Trophoblast cell (in vitro differentiated cells and primary cell): ENCODE results near the gene TBC1D22A.
A peak's percentile ranks its signal among the peaks of the same experiment; 100 is the strongest.
"Not testable (repeated sequence)": the region's sequence is repeated elsewhere in the genome, so short reads cannot be mapped to it uniquely, and the experiment has no call there.

ENCODE experiments used
- DNase-seq, 2 donors: peaks; one replicate each; pipeline ENCODE4 v3.0.0-alpha.2; 2016
- H2AFZ ChIP-seq: 2 replicates; pipeline ENCODE4 v1.6.1; 2013; ENCODE audit warnings: low read length, moderate library complexity, mild to moderate bottlenecking; ENCODE audit not compliant: insufficient read depth, poor library complexity
- H2AK5ac ChIP-seq: 2 replicates; pipeline ENCODE4 v1.6.1; 2013; ENCODE audit warnings: mild to moderate bottlenecking, low read length
- H2BK120ac ChIP-seq: 2 replicates; pipeline ENCODE4 v1.6.1; 2013; ENCODE audit warnings: low read length, mild to moderate bottlenecking, moderate library complexity; ENCODE audit not compliant: insufficient read depth, poor library complexity
- H2BK12ac ChIP-seq: 2 replicates; pipeline ENCODE4 v1.6.1; 2013; ENCODE audit warnings: mild to moderate bottlenecking, low read length, moderate library complexity
- H2BK5ac ChIP-seq: 2 replicates; pipeline ENCODE4 v1.6.1; 2013; ENCODE audit warnings: low read length, low read depth, moderate library complexity, mild to moderate bottlenecking; ENCODE audit not compliant: poor library complexity
- H3K14ac ChIP-seq: 2 replicates; pipeline ENCODE4 v1.6.1; 2013; ENCODE audit warnings: mild to moderate bottlenecking, low read length
- H3K18ac ChIP-seq: 2 replicates; pipeline ENCODE4 v1.6.1; 2013; ENCODE audit warnings: mild to moderate bottlenecking, low read length
- H3K23ac ChIP-seq: 2 replicates; pipeline ENCODE4 v1.6.1; 2013; ENCODE audit warnings: low read length
- H3K27ac ChIP-seq: 2 replicates; pipeline ENCODE4 v1.5.1; 2013; ENCODE audit warnings: low read depth, mild to moderate bottlenecking, inconsistent platforms, low read length, moderate library complexity
- H3K27me3 ChIP-seq: 2 replicates; pipeline ENCODE4 v1.6.1; 2013; ENCODE audit warnings: inconsistent platforms, mild to moderate bottlenecking, low read length, moderate library complexity; ENCODE audit not compliant: insufficient read depth
- H3K36me3 ChIP-seq, 2 experiments: 1 replicate in 1 of 2; 2 replicates in 1 of 2; pipeline ENCODE4 v1.6.1; 2013; ENCODE audit warnings: low read length in 2 of 2, mild to moderate bottlenecking in 2 of 2, moderate library complexity in 1 of 2; ENCODE audit not compliant: insufficient read depth in 2 of 2, control insufficient read depth in 1 of 2
- H3K4ac ChIP-seq: 2 replicates; pipeline ENCODE4 v1.6.1; 2013; ENCODE audit warnings: low read depth, mild to moderate bottlenecking, low read length, moderate library complexity
- H3K4me1 ChIP-seq, 2 experiments: 1 replicate in 1 of 2; 2 replicates in 1 of 2; pipeline ENCODE4 v1.6.1; 2013; ENCODE audit warnings: low read length in 2 of 2, mild to moderate bottlenecking in 2 of 2, moderate library complexity in 1 of 2; ENCODE audit not compliant: insufficient read depth in 2 of 2, control insufficient read depth in 1 of 2
- H3K4me2 ChIP-seq: 2 replicates; pipeline ENCODE4 v1.6.1; 2013; ENCODE audit warnings: inconsistent platforms, mild to moderate bottlenecking, low read length, moderate library complexity
- H3K4me3 ChIP-seq: 2 replicates; pipeline ENCODE4 v1.5.1; 2013; ENCODE audit warnings: mild to moderate bottlenecking, low read depth, low read length, inconsistent platforms
- H3K79me1 ChIP-seq: one replicate; pipeline ENCODE4 v1.6.1; 2013; ENCODE audit warnings: low read length
- H3K79me2 ChIP-seq: 2 replicates; pipeline ENCODE4 v1.6.1; 2013; ENCODE audit warnings: low read length, mild to moderate bottlenecking; ENCODE audit not compliant: control insufficient read depth, insufficient read depth, poor library complexity
- H3K9ac ChIP-seq: 2 replicates; pipeline ENCODE4 v1.6.1; 2013; ENCODE audit warnings: mild to moderate bottlenecking, low read length
- H3K9me3 ChIP-seq: 2 replicates; pipeline ENCODE4 v1.6.1; 2013; ENCODE audit warnings: low read depth, mild to moderate bottlenecking, control low read depth, inconsistent platforms, low read length; ENCODE audit not compliant: insufficient read depth
- H4K12ac ChIP-seq: 2 replicates; pipeline ENCODE4 v1.6.1; 2013; ENCODE audit warnings: low read depth, mild to moderate bottlenecking, low read length, moderate library complexity
- H4K8ac ChIP-seq: 2 replicates; pipeline ENCODE4 v1.6.1; 2013; ENCODE audit warnings: low read depth, mild to moderate bottlenecking, low read length, moderate library complexity
- H4K91ac ChIP-seq: one replicate; pipeline ENCODE4 v1.6.1; 2013; ENCODE audit warnings: low read depth, mild to moderate bottlenecking, low read length, moderate library complexity
- WGBS: extraction: QIAGEN DNeasy Blood & Tissue Kit; methylation state at CpG from one replicate; pipeline ENCODE4 v1.1.7; 2013; ENCODE audit warnings: missing lambda C conversion rate; ENCODE audit not compliant: insufficient read length, insufficient coverage; ENCODE audit errors: extremely low coverage; 5-methylcytosine and 5-hydroxymethylcytosine counted together

TBC1D22A gene

GRCh38 chr22:46780453-46780852 lies 18.0 kb downstream of the TBC1D22A start:
- Histone ChIP-seq H3K36me3 (peaks cover 1 to 2% of the 10 kb centered on the region in 2 experiments), H3K4me1 (peaks cover 2% of the 10 kb centered on the region in 2 experiments), H3K18ac (no peak overlapping the region), H2BK120ac (no peak overlapping the region), H2BK5ac (no peak overlapping the region), H3K79me1 (no peaks in the 10 kb centered on the region), H4K8ac (no peak overlapping the region), H3K4me3 (no peak overlapping the region), H4K91ac (no peak overlapping the region), H3K79me2 (peaks cover 6% of the 10 kb centered on the region), H3K27me3 (no peaks in the 10 kb centered on the region), H2AK5ac (no peak overlapping the region), H3K4me2 (no peak overlapping the region), H2BK12ac (no peak overlapping the region), H3K9ac (no peak overlapping the region), H3K4ac (peak overlapping the region; percentile 21), H3K9me3 (no peaks in the 10 kb centered on the region), H4K12ac (no peak overlapping the region), H3K14ac (no peak overlapping the region), H3K23ac (no peak overlapping the region), H2AFZ (no peak overlapping the region), H3K27ac (no peak overlapping the region)
- no CpG with 5 or more reads among the region's 9 CpGs for WGBS
- DNase-seq, result no peak

GRCh38 chr22:46781291-46781690 lies 18.8 kb downstream of the TBC1D22A start:
- H3K4ac ChIP-seq, result no peak overlapping the region
- no peaks in the 10 kb centered on the region for H3K4me1 ChIP-seq
- DNase-seq, result no peak
- H3K14ac ChIP-seq, result no peak overlapping the region
- H4K91ac ChIP-seq, result no peak overlapping the region
- H3K23ac ChIP-seq, result no peak overlapping the region
- H2BK120ac ChIP-seq, result no peak overlapping the region
- peaks cover 1 to 2% of the 10 kb centered on the region in 2 experiments for H3K36me3 ChIP-seq
- no peak overlapping the region for H3K4me3 ChIP-seq
- H2BK12ac ChIP-seq, result no peak overlapping the region
- no peaks in the 10 kb centered on the region for H3K27me3 ChIP-seq
- H2AK5ac ChIP-seq, result no peak overlapping the region
- H3K4me2 ChIP-seq, result no peak overlapping the region
- no peak overlapping the region for H4K12ac ChIP-seq
- no peak overlapping the region for H2BK5ac ChIP-seq
- H3K18ac ChIP-seq, result no peak overlapping the region
- no peak overlapping the region for H3K27ac ChIP-seq
- WGBS, result no CpG with 5 or more reads among the region's 9 CpGs
- no peak overlapping the region for H4K8ac ChIP-seq
- H3K79me1 ChIP-seq, result no peaks in the 10 kb centered on the region
- H3K9me3 ChIP-seq, result no peaks in the 10 kb centered on the region
- H2AFZ ChIP-seq, result no peak overlapping the region
- peaks cover 5% of the 10 kb centered on the region for H3K79me2 ChIP-seq
- no peak overlapping the region for H3K9ac ChIP-seq

GRCh38 chr22:46782200-46782599 lies 19.8 kb downstream of the TBC1D22A start:
- not testable (repeated sequence) for H3K14ac ChIP-seq, H2AK5ac ChIP-seq, H2BK5ac ChIP-seq, H3K27me3 ChIP-seq, H3K9ac ChIP-seq, H3K23ac ChIP-seq, H3K4ac ChIP-seq, H4K8ac ChIP-seq, H3K4me3 ChIP-seq, H3K4me1 ChIP-seq, H3K27ac ChIP-seq, H4K12ac ChIP-seq, H3K4me2 ChIP-seq, DNase-seq, H3K18ac ChIP-seq, H3K36me3 ChIP-seq, H3K79me2 ChIP-seq, H2AFZ ChIP-seq, H3K79me1 ChIP-seq, H4K91ac ChIP-seq, H2BK12ac ChIP-seq, H3K9me3 ChIP-seq, H2BK120ac ChIP-seq
- no CpG with 5 or more reads among the region's 10 CpGs for WGBS

GRCh38 chr22:46783721-46784120 lies 21.3 kb downstream of the TBC1D22A start:
- no CpG with 5 or more reads among the region's 3 CpGs for WGBS
- H3K79me1 ChIP-seq, result no peaks in the 10 kb centered on the region
- H2BK120ac ChIP-seq, result no peak overlapping the region
- H4K8ac ChIP-seq, result no peak overlapping the region
- no peak overlapping the region for H3K4ac ChIP-seq
- no peak overlapping the region for H3K9ac ChIP-seq
- H3K4me2 ChIP-seq, result no peak overlapping the region
- no peak overlapping the region for H3K4me3 ChIP-seq
- H4K12ac ChIP-seq, result no peak overlapping the region
- H2BK5ac ChIP-seq, result no peak overlapping the region
- H2AFZ ChIP-seq, result no peak overlapping the region
- no peaks in the 10 kb centered on the region for H3K9me3 ChIP-seq
- DNase-seq, result peak in 1 of 2 donors; percentile 6
- H3K18ac ChIP-seq, result no peak overlapping the region
- peaks cover 1% of the 10 kb centered on the region for H3K79me2 ChIP-seq
- H2BK12ac ChIP-seq, result no peak overlapping the region
- no peak overlapping the region for H3K14ac ChIP-seq
- H2AK5ac ChIP-seq, result no peak overlapping the region
- no peak overlapping the region for H3K23ac ChIP-seq
- H3K4me1 ChIP-seq, result no peaks in the 10 kb centered on the region
- H3K27ac ChIP-seq, result no peak overlapping the region
- no peak overlapping the region for H4K91ac ChIP-seq
- no peaks in the 10 kb centered on the region for H3K27me3 ChIP-seq
- H3K36me3 ChIP-seq, result peaks cover 0 to 2% of the 10 kb centered on the region in 2 experiments
